Thyroid gland (tissue), 4 donors: ENCODE data around the gene ZBED4.

Experiments
- POLR2A ChIP-seq, 2 donors: fragments of 450-650 bp; IDR thresholded peaks; one replicate each; pipeline ENCODE4 v1.6.1; 2017; ENCODE audit warnings: antibody characterized with exemption in 2 of 2, mild to moderate bottlenecking in 2 of 2, moderate library complexity in 1 of 2
- TF ChIP-seq, protein P1 (sequence below), 6 experiments: fragments of 200-600 bp in 3 of 6; fragments of 450-650 bp in 3 of 6; sonication (generic) in 3 of 6; IDR thresholded peaks; one replicate each; pipeline ENCODE4 v1.5.1; 2016 to 2019; ENCODE audit warnings: antibody characterized with exemption in 6 of 6, mild to moderate bottlenecking in 2 of 6, inconsistent platforms in 1 of 6, moderate library complexity in 1 of 6

DNA sequence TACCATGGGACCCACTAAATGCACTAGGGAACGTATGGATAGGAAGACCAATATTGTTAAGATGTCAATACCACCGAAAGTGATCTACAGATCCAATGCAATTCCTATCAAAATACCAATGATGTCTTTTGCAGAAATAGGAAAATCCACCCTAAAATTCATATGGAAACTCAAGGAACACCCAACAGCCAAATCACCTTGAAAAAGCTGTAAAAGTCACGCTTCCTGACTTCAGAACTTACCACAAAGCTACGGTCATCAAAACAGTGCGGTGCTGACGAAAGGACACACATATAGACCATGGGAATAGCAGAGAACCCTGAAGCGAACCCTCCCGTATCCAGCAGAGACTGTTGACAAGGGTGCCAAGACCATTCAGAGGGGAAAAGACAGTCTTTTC lies 46.5 kb upstream of the ZBED4 start:
- TF ChIP-seq, protein P1, sequence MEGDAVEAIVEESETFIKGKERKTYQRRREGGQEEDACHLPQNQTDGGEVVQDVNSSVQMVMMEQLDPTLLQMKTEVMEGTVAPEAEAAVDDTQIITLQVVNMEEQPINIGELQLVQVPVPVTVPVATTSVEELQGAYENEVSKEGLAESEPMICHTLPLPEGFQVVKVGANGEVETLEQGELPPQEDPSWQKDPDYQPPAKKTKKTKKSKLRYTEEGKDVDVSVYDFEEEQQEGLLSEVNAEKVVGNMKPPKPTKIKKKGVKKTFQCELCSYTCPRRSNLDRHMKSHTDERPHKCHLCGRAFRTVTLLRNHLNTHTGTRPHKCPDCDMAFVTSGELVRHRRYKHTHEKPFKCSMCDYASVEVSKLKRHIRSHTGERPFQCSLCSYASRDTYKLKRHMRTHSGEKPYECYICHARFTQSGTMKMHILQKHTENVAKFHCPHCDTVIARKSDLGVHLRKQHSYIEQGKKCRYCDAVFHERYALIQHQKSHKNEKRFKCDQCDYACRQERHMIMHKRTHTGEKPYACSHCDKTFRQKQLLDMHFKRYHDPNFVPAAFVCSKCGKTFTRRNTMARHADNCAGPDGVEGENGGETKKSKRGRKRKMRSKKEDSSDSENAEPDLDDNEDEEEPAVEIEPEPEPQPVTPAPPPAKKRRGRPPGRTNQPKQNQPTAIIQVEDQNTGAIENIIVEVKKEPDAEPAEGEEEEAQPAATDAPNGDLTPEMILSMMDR (IDR thresholded peaks at IDR 0.05): no peak
- no peak for TF ChIP-seq POLR2A (IDR thresholded peaks at IDR 0.05)
